Measurements from ENCODE around the gene GCNT2.

DNA sequence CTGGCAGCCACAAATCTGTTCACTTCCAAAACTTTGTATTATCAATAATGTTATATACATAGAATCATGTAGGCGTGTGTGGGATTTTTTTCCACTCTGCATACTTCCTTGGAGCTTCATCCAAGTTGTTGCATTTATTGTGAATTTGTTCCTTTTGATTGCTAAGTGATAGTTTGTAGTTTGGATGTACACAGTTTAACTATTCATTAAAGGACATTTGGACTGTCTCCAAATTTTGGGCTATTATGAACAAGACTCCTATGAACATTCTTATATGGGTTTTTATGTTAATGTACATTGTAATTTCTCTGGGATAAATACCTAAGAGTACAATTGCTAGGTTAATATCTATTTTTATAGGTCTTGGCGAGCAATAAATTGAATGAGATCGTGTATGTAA, 36.2 kb upstream of the GCNT2 start:
- TF ChIP-seq POLR2A (IDR thresholded peaks at IDR 0.05) = no peak
- TF ChIP-seq, protein P1, sequence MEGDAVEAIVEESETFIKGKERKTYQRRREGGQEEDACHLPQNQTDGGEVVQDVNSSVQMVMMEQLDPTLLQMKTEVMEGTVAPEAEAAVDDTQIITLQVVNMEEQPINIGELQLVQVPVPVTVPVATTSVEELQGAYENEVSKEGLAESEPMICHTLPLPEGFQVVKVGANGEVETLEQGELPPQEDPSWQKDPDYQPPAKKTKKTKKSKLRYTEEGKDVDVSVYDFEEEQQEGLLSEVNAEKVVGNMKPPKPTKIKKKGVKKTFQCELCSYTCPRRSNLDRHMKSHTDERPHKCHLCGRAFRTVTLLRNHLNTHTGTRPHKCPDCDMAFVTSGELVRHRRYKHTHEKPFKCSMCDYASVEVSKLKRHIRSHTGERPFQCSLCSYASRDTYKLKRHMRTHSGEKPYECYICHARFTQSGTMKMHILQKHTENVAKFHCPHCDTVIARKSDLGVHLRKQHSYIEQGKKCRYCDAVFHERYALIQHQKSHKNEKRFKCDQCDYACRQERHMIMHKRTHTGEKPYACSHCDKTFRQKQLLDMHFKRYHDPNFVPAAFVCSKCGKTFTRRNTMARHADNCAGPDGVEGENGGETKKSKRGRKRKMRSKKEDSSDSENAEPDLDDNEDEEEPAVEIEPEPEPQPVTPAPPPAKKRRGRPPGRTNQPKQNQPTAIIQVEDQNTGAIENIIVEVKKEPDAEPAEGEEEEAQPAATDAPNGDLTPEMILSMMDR (IDR thresholded peaks at IDR 0.05 in 4 of 5, conservative IDR thresholded peaks at IDR 0.05 in 1 of 5) = no peak

Data from gastrocnemius medialis (tissue), 4 donors.